Activated naive CD4-positive, alpha-beta T cell treated with Interleukin-2 at 50 U/mL for 16 hours (primary cell): ENCODE results near the gene PFKFB1.

ENCODE experiments used
- DNase-seq: peaks from one replicate; pipeline ENCODE4 v3.0.0-alpha.2; 2020

Gene PFKFB1

GRCh38 chrX:54920610-54921426 lies 73.2 kb downstream of the PFKFB1 start, which contains the start of gene TRO:
Gene TRO, plus strand, starts transcription at chrX:54920824. Its CDS starts 1,423 bp downstream, at chrX:54922247.
- no peak for DNase-seq

DNA sequence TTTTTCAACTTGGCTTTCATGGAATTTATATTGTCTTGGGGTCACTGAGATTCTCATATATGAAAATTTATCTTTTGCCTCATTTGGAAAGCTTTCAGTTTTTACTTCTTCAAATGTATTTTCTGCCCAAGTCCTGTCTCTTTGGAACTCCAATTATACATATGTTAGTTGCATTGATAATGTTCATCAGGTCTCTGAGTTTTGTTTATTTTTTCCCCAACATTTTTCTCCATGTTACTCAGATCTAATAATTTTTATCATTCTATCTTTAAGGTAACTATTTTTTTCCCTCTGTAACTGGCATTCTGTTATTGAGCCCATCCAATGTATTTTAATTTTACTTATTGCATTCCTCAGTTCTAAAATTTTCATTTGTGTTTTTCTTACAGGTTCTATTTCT lies 84.0 kb downstream of the PFKFB1 start:
- no peak for DNase-seq

- no peak for DNase-seq
These were observed 99.8 kb downstream of the PFKFB1 start for GRCh38 chrX:54894159-54894558.

DNA sequence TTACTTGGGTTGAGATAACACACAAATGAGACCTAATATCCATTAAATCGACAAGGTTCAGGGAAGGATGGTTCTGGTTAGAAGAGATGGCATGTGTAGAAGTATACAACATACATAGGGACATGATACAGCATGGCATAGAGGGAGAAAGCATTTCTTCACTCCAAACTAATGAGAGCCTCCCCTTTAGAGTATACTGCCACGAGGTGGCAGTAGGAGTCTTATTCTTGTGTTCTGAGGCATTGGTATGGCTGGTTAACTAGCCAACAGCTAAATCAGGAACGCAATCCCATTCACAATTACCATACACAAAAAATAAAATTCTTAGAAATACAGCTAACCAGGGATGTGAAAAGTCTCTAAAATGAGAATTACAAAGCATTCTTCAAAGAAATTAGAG lies 102.4 kb downstream of the PFKFB1 start:
- DNase-seq: peak; percentile 21

DNA sequence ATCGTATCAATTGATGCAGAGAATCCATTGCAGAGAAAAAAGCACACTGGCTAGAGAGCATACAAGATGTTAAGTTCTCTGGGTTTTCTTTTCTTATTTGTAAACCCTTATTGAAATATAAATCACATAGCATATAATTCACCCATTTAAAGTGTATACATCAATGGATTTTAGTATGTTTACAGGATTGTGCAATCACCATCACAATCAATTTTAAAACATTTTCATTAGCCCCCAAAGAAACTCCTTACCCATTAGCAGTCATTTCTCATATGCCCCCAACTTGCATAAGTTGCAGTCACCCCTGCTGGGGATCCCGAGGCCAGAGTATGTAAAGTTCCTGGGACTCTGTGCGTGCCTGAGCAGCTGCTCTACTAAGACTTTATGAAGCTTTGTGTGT lies 108.2 kb downstream of the PFKFB1 start:
- DNase-seq: no peak
